ENCODE measurements around the gene PLXDC2. TPM values are rescaled to one million over a fixed set of nuclear protein-coding genes. Genes with fewer than 3 reads are reported as not detected.

Gene PLXDC2
- polyA plus RNA-seq, 2 donors: 11.9 to 13.0 TPM

DNA sequence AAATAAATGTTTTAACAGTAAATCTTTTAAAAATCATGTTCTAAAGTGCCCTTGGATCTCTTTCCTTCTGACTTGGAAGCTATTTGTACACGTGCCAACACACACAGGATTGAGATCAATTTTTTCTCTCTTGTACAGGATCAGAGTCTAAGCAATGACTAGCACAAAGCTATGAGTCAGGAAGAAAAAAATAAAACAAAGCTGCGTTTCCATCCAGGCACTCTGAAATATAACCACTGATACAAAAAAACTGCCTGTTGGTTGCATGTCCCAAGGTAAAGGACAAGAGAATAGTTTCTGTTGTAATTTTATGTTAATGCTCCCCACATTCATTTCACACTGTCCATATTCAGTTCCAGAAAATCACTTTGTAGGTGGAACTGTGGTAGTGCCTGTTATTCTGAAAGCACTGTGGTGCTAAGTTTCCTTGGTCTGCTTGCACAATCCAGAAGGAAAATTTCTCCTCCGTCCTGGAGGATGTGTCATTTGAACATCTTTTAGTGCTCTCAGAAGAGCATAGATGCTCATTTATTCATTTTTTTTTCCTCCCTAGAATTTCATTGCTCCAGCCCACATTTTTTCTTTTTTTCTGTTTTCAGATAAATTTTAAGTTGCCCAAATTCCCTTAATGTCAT is 113.4 kb downstream of the PLXDC2 start:
- WGBS, 2 donors: 19 to 20% methylated on average over 3 of the region's 3 CpGs

DNA sequence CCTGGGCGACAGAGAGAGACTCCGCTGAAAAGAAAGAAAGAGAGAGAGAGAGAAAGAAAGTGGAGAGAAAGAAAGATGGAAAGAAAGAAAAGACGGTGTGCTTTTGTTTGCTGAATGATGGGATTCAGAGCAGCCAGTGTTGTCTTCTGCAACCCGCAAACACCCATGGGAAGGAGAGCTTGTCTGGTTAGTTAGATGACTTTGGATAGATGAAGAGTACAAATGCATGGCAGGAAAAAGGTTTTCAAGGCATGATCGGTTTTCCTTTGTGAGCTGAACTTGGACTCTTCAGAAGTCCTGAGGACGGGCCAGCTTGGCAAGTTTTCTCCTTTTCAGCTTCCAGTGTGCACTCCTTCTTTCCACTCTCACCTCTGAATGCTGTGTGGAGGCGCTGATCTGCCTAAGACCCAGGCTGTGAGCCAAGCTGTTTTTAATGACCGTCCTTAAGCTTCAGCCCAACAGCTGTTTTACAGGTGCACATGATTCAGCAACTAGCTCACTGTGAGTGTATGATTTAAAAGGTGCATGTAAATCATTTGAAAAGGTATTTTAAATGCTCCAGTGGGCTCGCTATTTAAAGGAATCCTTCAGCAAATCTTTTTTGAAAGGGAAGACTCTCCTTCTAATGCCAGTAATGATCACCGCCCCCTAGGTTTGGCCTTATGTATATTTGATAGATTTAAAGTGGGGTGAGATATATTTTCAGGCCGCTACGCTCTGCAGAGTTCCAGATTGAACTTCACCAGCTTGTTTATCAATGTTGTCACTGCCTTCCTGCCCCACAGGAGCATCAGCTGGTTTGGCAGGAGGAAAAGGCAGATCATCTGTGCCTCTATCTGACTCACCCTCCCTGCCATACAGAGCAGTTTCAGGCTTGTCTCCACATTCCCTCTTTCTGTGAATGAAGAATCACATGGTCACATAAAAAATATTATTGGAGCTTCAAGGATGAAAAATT is 115.0 kb downstream of the PLXDC2 start:
- WGBS, 2 donors: 37 to 42% methylated on average over 12 of the region's 12 CpGs
- Histone ChIP-seq H3K27me3 (ENCODE audit: control insufficient read depth in 1 of 2, insufficient read depth in 2 of 2, low read length in 2 of 2) (no peaks in the 10 kb centered on the region), H3K9me3 (ENCODE audit: control insufficient read depth in 2 of 2, insufficient read depth in 1 of 2, low read depth in 1 of 2, low read length in 1 of 2) (no peaks in the 10 kb centered on the region), H3K27ac (ENCODE audit: low read depth in 2 of 2, low read length in 1 of 2) (peak overlapping the region; percentile 58 to 83), H3K36me3 (ENCODE audit: control insufficient read depth in 2 of 2, insufficient read depth in 2 of 2, low read length in 1 of 2) (no peaks in the 10 kb centered on the region), H3K4me3 (ENCODE audit: low read depth in 1 of 2, low read length in 2 of 2) (no peak overlapping the region), H3K4me1 (ENCODE audit: control insufficient read depth in 2 of 2, insufficient read depth in 2 of 2, low read length in 1 of 2) (peaks cover 0 to 4% of the 10 kb centered on the region in 2 donors)

More for the DNA sequence above, 113.4 kb downstream of the PLXDC2 start:
- Histone ChIP-seq H3K4me1 (ENCODE audit: control insufficient read depth in 2 of 2, insufficient read depth in 2 of 2, low read length in 1 of 2) (no peaks in the 10 kb centered on the region), H3K9me3 (ENCODE audit: control insufficient read depth in 2 of 2, insufficient read depth in 1 of 2, low read depth in 1 of 2, low read length in 1 of 2) (no peaks in the 10 kb centered on the region), H3K27me3 (ENCODE audit: control insufficient read depth in 1 of 2, insufficient read depth in 2 of 2, low read length in 2 of 2) (no peaks in the 10 kb centered on the region), H3K36me3 (ENCODE audit: control insufficient read depth in 2 of 2, insufficient read depth in 2 of 2, low read length in 1 of 2) (no peaks in the 10 kb centered on the region), H3K27ac (ENCODE audit: low read depth in 2 of 2, low read length in 1 of 2) (peak overlapping the region in 1 of 2 donors; percentile 42), H3K4me3 (ENCODE audit: low read depth in 1 of 2, low read length in 2 of 2) (no peak overlapping the region)

DNA sequence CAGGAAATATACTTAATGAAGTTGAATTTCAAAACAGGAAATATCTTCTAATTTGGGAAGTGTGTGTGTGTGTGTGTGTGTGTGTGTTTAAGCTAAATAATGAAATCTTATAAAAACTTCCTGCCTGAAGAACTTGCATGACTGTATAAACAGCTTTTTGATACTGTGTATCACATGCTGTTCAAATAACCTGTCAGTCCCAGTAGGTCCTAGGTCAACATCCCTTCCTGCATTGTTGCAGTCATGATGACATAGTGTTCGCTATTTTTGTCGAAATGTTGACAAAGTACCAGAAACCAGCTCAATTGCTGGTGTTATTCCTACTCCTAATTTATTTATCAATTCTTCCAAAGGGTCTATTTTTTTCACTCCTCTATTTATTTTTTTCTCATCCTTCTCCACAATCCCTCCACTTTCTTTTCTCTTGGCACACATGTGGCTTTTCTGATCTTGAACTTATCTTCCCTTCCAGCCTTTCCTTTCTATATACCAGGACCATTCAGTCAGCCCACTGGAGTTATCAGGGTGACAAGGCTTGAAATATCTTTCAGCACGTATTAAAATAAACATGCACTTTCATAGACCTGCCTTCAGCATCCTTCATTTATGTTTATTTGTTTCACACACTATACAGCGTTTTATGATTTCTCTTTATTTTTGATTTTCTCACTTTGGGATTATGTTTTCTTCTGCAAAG is 115.8 kb downstream of the PLXDC2 start:
- peaks cover 0 to 4% of the 10 kb centered on the region in 2 donors for H3K4me1 ChIP-seq (ENCODE audit: control insufficient read depth in 2 of 2, insufficient read depth in 2 of 2, low read length in 1 of 2)
- WGBS, 2 donors: 46 to 47% methylated on average over 4 of the region's 4 CpGs
- no peak overlapping the region for H3K4me3 ChIP-seq (ENCODE audit: low read depth in 1 of 2, low read length in 2 of 2)
- H3K27me3 ChIP-seq (ENCODE audit: control insufficient read depth in 1 of 2, insufficient read depth in 2 of 2, low read length in 2 of 2): no peaks in the 10 kb centered on the region
- no peak overlapping the region for H3K27ac ChIP-seq (ENCODE audit: low read depth in 2 of 2, low read length in 1 of 2)
- no peaks in the 10 kb centered on the region for H3K36me3 ChIP-seq (ENCODE audit: control insufficient read depth in 2 of 2, insufficient read depth in 2 of 2, low read length in 1 of 2)
- no peaks in the 10 kb centered on the region for H3K9me3 ChIP-seq (ENCODE audit: control insufficient read depth in 2 of 2, insufficient read depth in 1 of 2, low read depth in 1 of 2, low read length in 1 of 2)

DNA sequence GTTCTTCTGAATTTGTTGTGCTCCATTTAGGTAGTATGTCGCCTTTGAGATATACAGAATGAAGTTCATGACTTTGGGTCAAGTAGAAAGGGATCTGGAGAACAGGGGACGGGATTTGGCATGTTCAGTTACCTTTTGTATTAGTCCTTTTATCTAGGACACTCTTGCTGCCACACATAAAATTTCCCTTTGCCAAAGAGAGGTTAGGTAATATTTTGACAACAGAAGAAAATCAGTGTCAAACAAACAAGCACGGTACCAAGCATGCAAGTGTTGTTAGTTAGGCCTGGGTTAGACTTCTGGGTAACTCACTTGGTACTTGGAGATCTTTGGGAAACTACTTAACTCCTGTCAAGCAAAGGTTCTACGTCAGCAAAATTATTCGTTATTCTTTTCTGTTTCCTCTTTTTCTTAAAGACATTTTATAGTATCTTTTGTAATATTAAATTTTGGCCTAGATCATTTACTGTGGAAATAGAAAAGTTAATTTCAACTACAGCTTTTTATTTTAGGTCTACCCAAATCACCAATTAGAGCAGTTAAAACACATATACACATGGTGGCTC is 116.7 kb downstream of the PLXDC2 start:
- no peaks in the 10 kb centered on the region for H3K27me3 ChIP-seq (ENCODE audit: control insufficient read depth in 1 of 2, insufficient read depth in 2 of 2, low read length in 2 of 2)
- H3K4me1 ChIP-seq (ENCODE audit: control insufficient read depth in 2 of 2, insufficient read depth in 2 of 2, low read length in 1 of 2): peaks cover 0 to 4% of the 10 kb centered on the region in 2 donors
- WGBS, 2 donors: 65 to 72% methylated on average over 5 of the region's 5 CpGs
- H3K9me3 ChIP-seq (ENCODE audit: control insufficient read depth in 2 of 2, insufficient read depth in 1 of 2, low read depth in 1 of 2, low read length in 1 of 2): no peaks in the 10 kb centered on the region
- H3K27ac ChIP-seq (ENCODE audit: low read depth in 2 of 2, low read length in 1 of 2): no peak overlapping the region
- no peak overlapping the region for H3K4me3 ChIP-seq (ENCODE audit: low read depth in 1 of 2, low read length in 2 of 2)
- no peaks in the 10 kb centered on the region for H3K36me3 ChIP-seq (ENCODE audit: control insufficient read depth in 2 of 2, insufficient read depth in 2 of 2, low read length in 1 of 2)

DNA sequence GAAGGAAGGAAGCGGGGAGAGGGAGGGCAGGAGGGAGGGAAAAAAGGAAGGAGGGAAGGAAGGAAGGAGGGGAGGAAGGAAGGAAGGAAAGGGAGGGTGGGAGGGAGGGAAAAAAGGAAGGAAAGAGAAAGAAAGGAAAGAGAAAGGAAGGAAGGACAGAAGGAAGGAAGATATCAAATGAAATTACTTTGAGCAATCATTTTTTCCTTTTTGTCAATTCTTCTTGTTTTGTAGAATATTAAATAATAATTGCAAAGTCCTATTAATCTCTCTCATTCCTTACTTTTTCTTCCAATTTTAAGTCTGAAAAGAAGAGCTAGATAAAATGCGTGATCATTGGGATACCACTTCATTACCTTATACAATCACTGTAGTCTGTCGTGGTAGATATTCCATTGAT is 117.5 kb downstream of the PLXDC2 start:
- Histone ChIP-seq H3K36me3 (ENCODE audit: control insufficient read depth in 2 of 2, insufficient read depth in 2 of 2, low read length in 1 of 2) (no peaks in the 10 kb centered on the region), H3K27me3 (ENCODE audit: control insufficient read depth in 1 of 2, insufficient read depth in 2 of 2, low read length in 2 of 2) (no peaks in the 10 kb centered on the region), H3K9me3 (ENCODE audit: control insufficient read depth in 2 of 2, insufficient read depth in 1 of 2, low read depth in 1 of 2, low read length in 1 of 2) (no peaks in the 10 kb centered on the region), H3K27ac (ENCODE audit: low read depth in 2 of 2, low read length in 1 of 2) (no peak overlapping the region), H3K4me3 (ENCODE audit: low read depth in 1 of 2, low read length in 2 of 2) (no peak overlapping the region), H3K4me1 (ENCODE audit: control insufficient read depth in 2 of 2, insufficient read depth in 2 of 2, low read length in 1 of 2) (peaks cover 0 to 4% of the 10 kb centered on the region in 2 donors)
- WGBS, 2 donors: 97 to 98% methylated on average over 3 of the region's 3 CpGs

DNA sequence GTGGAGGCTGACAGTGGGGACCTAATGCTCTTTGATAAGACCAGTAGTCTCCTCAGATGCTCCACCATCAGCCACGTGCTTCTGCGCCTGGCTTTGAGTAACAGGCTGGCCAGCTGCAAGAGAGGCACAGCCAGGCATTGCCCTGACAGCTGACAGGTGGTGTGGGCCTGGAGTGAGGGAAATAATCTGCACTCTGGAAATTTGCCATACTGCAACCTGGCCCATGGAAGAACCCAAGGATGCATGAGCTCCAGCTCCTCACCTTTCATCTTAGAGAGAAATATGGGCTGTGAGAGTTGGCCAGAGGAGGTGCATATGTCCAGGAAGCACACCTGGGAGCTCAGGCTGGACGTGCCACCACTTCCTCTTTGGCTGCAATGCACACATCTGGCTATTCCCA is 118.9 kb downstream of the PLXDC2 start:
- WGBS, 2 donors: 78 to 84% methylated on average over 3 of the region's 3 CpGs
- Histone ChIP-seq H3K9me3 (ENCODE audit: control insufficient read depth in 2 of 2, insufficient read depth in 1 of 2, low read depth in 1 of 2, low read length in 1 of 2) (no peaks in the 10 kb centered on the region), H3K36me3 (ENCODE audit: control insufficient read depth in 2 of 2, insufficient read depth in 2 of 2, low read length in 1 of 2) (no peaks in the 10 kb centered on the region)

DNA sequence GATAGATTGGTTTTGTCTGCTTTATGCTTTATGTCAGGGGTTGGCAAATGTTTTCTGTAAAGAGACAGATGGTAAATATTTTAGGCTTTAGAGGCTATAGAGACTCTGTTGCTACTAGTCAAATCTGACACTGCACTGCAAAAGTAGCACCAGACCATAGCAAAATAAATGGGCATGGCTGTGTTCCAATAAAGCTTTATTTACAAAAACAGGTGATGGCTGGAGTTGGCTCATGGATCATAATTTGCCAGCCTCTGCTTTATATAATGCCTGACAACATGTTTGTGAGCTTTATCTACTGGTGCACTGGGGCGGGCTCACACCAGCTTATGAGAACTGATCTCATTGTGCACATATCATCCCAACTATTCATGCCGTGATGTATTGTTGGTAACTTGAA is 120.1 kb downstream of the PLXDC2 start:
- H3K9me3 ChIP-seq (ENCODE audit: control insufficient read depth in 2 of 2, insufficient read depth in 1 of 2, low read depth in 1 of 2, low read length in 1 of 2): no peaks in the 10 kb centered on the region
- H3K27me3 ChIP-seq (ENCODE audit: control insufficient read depth in 1 of 2, insufficient read depth in 2 of 2, low read length in 2 of 2): no peaks in the 10 kb centered on the region
- H3K4me1 ChIP-seq (ENCODE audit: control insufficient read depth in 2 of 2, insufficient read depth in 2 of 2, low read length in 1 of 2): peaks cover 0 to 4% of the 10 kb centered on the region in 2 donors
- WGBS, 2 donors: 90 to 94% methylated on average over 2 of the region's 2 CpGs
- H3K4me3 ChIP-seq (ENCODE audit: low read depth in 1 of 2, low read length in 2 of 2): no peak overlapping the region
- no peaks in the 10 kb centered on the region for H3K36me3 ChIP-seq (ENCODE audit: control insufficient read depth in 2 of 2, insufficient read depth in 2 of 2, low read length in 1 of 2)
- no peak overlapping the region for H3K27ac ChIP-seq (ENCODE audit: low read depth in 2 of 2, low read length in 1 of 2)

More for the DNA sequence above, 118.9 kb downstream of the PLXDC2 start:
- Histone ChIP-seq H3K4me1 (ENCODE audit: control insufficient read depth in 2 of 2, insufficient read depth in 2 of 2, low read length in 1 of 2) (peaks cover 0 to 4% of the 10 kb centered on the region in 2 donors), H3K27me3 (ENCODE audit: control insufficient read depth in 1 of 2, insufficient read depth in 2 of 2, low read length in 2 of 2) (no peaks in the 10 kb centered on the region), H3K4me3 (ENCODE audit: low read depth in 1 of 2, low read length in 2 of 2) (no peak overlapping the region), H3K27ac (ENCODE audit: low read depth in 2 of 2, low read length in 1 of 2) (no peak overlapping the region)

DNA sequence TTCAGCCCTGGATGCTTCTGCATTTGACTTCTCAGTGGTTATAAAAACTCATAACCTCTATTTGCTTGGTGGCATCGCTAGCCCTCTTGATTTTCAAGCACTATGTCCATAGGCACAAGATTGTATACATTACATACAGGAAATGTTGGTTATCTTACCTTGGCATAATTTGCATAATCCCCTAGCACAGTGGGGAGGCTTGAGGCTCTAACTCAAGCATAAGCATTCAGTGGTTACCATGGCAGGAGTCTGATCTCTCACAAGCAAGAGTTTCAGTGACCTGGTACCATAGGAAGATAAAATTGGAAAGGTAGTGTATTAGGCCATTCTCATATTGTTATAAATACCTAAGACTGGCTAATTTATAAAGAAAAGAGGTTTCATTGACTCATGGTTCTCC is 121.8 kb downstream of the PLXDC2 start:
- no peaks in the 10 kb centered on the region for H3K36me3 ChIP-seq (ENCODE audit: control insufficient read depth in 2 of 2, insufficient read depth in 2 of 2, low read length in 1 of 2)
- no peaks in the 10 kb centered on the region for H3K27me3 ChIP-seq (ENCODE audit: control insufficient read depth in 1 of 2, insufficient read depth in 2 of 2, low read length in 2 of 2)
- H3K4me3 ChIP-seq (ENCODE audit: low read depth in 1 of 2, low read length in 2 of 2): no peak overlapping the region
- H3K27ac ChIP-seq (ENCODE audit: low read depth in 2 of 2, low read length in 1 of 2): no peak overlapping the region
- H3K4me1 ChIP-seq (ENCODE audit: control insufficient read depth in 2 of 2, insufficient read depth in 2 of 2, low read length in 1 of 2): peaks cover 0 to 4% of the 10 kb centered on the region in 2 donors
- no peaks in the 10 kb centered on the region for H3K9me3 ChIP-seq (ENCODE audit: control insufficient read depth in 2 of 2, insufficient read depth in 1 of 2, low read depth in 1 of 2, low read length in 1 of 2)
- 95% methylated on average over 1 of the region's 1 CpG for WGBS, 2 donors

DNA sequence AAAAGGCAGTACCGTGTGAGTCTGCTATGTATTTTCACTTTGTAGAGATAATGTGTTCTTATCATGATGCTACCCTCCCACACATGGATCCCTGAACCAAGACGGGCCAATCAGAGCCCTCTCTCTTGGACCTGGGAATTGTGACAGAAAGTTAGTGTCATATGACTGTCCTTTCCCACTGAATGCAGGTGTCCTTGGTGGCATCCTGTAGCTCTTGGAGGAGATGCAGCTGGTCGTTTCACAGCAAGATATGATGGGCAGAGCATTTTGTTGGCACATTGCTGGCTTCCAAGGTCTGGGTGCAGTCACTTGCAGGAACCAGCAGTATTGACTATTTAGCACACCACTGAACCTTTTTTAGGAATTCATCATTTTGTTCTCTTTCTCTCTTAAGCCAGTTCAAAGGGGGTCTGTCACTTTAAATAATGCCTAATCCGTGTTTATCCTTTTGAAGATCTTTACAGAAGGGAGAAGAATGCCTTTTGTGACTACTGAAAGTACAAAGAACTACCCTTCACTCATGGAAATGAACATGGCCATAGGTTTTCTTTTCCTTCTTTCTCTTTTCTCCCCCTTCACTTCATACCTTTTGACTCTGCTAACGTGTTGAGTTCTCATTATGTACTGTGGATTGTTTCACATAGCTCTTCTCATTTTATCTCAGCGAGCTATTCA is 125.1 kb downstream of the PLXDC2 start:
- H3K4me1 ChIP-seq (ENCODE audit: control insufficient read depth in 2 of 2, insufficient read depth in 2 of 2, low read length in 1 of 2): no peaks in the 10 kb centered on the region
- no peaks in the 10 kb centered on the region for H3K27me3 ChIP-seq (ENCODE audit: control insufficient read depth in 1 of 2, insufficient read depth in 2 of 2, low read length in 2 of 2)
- 72 to 76% methylated on average over 6 of the region's 6 CpGs for WGBS, 2 donors
- H3K27ac ChIP-seq (ENCODE audit: low read depth in 2 of 2, low read length in 1 of 2): no peak overlapping the region
- H3K4me3 ChIP-seq (ENCODE audit: low read depth in 1 of 2, low read length in 2 of 2): no peak overlapping the region
- no peaks in the 10 kb centered on the region for H3K9me3 ChIP-seq (ENCODE audit: control insufficient read depth in 2 of 2, insufficient read depth in 1 of 2, low read depth in 1 of 2, low read length in 1 of 2)
- no peaks in the 10 kb centered on the region for H3K36me3 ChIP-seq (ENCODE audit: control insufficient read depth in 2 of 2, insufficient read depth in 2 of 2, low read length in 1 of 2)
